Measurements from ENCODE around the gene SEC31B.

The SEC31B gene

DNA sequence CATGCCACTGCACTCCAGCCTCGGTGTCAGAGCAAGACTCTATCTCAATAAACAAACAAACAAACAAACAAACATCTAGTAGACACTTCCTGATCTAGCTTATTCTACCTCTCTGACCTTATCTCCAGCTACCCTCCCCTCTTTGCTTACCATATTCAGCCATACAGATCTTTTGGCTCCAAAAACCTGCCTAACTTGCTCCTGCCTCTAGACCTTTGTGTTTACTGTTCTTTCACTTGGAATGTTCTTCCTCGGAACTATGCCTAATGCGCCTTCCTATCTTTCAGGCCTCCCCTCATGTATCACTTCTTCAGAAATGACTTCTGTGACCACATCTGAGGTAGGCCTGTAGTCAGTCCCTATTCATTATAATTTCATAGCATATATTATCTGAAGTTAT is 77.1 kb downstream of the SEC31B start:
- no peak overlapping the region for H3K4me3 ChIP-seq (replicated peaks; ENCODE audit: low read depth, low read length)
- no peak for DNase-seq (ENCODE audit: low read depth)
- TF ChIP-seq, protein P1, sequence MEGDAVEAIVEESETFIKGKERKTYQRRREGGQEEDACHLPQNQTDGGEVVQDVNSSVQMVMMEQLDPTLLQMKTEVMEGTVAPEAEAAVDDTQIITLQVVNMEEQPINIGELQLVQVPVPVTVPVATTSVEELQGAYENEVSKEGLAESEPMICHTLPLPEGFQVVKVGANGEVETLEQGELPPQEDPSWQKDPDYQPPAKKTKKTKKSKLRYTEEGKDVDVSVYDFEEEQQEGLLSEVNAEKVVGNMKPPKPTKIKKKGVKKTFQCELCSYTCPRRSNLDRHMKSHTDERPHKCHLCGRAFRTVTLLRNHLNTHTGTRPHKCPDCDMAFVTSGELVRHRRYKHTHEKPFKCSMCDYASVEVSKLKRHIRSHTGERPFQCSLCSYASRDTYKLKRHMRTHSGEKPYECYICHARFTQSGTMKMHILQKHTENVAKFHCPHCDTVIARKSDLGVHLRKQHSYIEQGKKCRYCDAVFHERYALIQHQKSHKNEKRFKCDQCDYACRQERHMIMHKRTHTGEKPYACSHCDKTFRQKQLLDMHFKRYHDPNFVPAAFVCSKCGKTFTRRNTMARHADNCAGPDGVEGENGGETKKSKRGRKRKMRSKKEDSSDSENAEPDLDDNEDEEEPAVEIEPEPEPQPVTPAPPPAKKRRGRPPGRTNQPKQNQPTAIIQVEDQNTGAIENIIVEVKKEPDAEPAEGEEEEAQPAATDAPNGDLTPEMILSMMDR (IDR thresholded peaks at IDR 0.05; ENCODE audit: low read length, missing control alignments) = no peak

DNA sequence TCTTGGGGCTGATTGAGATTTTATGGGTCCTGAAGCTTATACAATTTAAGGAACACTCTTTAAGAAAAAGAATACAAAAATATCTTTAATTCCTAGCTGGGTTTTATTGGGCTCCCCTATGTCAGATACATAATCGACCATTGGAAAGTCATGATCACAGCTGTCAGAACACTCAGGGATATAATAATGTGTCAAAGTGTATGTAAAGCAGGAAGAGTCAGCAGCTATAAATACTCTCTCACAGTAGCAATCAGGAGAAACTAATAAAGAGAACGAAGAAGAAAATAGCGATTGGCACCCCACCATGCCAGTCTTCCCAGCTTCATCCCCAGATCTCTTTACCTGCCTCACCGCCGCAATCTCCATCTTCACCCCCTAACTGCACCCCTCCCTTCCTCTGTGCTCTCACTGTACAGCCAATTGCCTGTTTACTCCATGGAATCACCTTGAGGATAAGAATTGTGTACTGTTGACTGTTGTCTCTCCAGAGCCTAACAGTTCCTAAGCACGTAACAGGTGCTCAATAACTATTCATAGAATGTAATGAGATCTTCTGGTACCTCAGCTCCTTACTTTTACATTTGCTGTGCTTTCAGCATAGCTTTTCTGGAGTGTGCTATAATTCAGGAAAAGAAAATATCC is 80.9 kb downstream of the SEC31B start:
- DNase-seq (ENCODE audit: low read depth) = no peak
- no peak overlapping the region for H3K4me3 ChIP-seq (replicated peaks; ENCODE audit: low read depth, low read length)
- TF ChIP-seq, protein P1 (IDR thresholded peaks at IDR 0.05; ENCODE audit: low read length, missing control alignments) = no peak

All from fibroblast of pulmonary artery (primary cell).